Measurements from ENCODE around the gene PHACTR1.

Gene PHACTR1

GRCh38 chr6:13222048-13222447 is 505.5 kb downstream of the PHACTR1 start:
- Histone ChIP-seq H3K36me3 (no peaks in the 10 kb centered on the region), H3K27me3 (no peaks in the 10 kb centered on the region), H3K4me1 (peaks cover 15% of the 10 kb centered on the region), H3K9me3 (no peaks in the 10 kb centered on the region), H3K4me2 (no peak overlapping the region), H4K20me1 (no peaks in the 10 kb centered on the region), H3K27ac (no peak overlapping the region), H3K4me3 (no peak overlapping the region), H3K9ac (no peak overlapping the region)
- no peak for TF ChIP-seq Cebpa-rat (IDR thresholded peaks at IDR 0.05)

- H3K9ac ChIP-seq: no peak overlapping the region
- TF ChIP-seq Cebpa-rat (IDR thresholded peaks at IDR 0.05): no peak
- no peak overlapping the region for H3K27ac ChIP-seq
- H3K4me3 ChIP-seq: no peak overlapping the region
- H3K4me1 ChIP-seq: peaks cover 23% of the 10 kb centered on the region
- no peaks in the 10 kb centered on the region for H4K20me1 ChIP-seq
- H3K36me3 ChIP-seq: no peaks in the 10 kb centered on the region
- no peaks in the 10 kb centered on the region for H3K27me3 ChIP-seq
- no peak overlapping the region for H3K4me2 ChIP-seq
- no peaks in the 10 kb centered on the region for H3K9me3 ChIP-seq
These were observed 509.5 kb downstream of the PHACTR1 start for GRCh38 chr6:13226071-13226470.

GRCh38 chr6:13228264-13229204 is 512.0 kb downstream of the PHACTR1 start:
- Histone ChIP-seq H3K4me2 (peak overlapping the region; percentile 77), H3K36me3 (no peaks in the 10 kb centered on the region), H3K4me1 (peaks cover 38% of the 10 kb centered on the region), H3K9me3 (no peaks in the 10 kb centered on the region), H3K9ac (no peak overlapping the region), H3K27me3 (no peaks in the 10 kb centered on the region), H3K27ac (no peak overlapping the region), H3K4me3 (no peak overlapping the region), H4K20me1 (no peaks in the 10 kb centered on the region)
- no peak for TF ChIP-seq Cebpa-rat (IDR thresholded peaks at IDR 0.05)

GRCh38 chr6:13229205-13230085 is 512.9 kb downstream of the PHACTR1 start:
- Histone ChIP-seq H3K4me1 (peaks cover 38% of the 10 kb centered on the region), H4K20me1 (no peaks in the 10 kb centered on the region), H3K36me3 (no peaks in the 10 kb centered on the region), H3K27me3 (no peaks in the 10 kb centered on the region), H3K9me3 (no peaks in the 10 kb centered on the region), H3K4me2 (peak overlapping the region; percentile 77), H3K9ac (no peak overlapping the region), H3K27ac (no peak overlapping the region), H3K4me3 (peak overlapping the region; percentile 37; the same call in 1 of the 2 replicates)
- TF ChIP-seq Cebpa-rat (IDR thresholded peaks at IDR 0.05): no peak

- H3K9ac ChIP-seq: no peak overlapping the region
- H3K4me2 ChIP-seq: peak overlapping the region; percentile 54
- no peak overlapping the region for H3K4me3 ChIP-seq
- TF ChIP-seq Cebpa-rat (IDR thresholded peaks at IDR 0.05): no peak
- peaks cover 38% of the 10 kb centered on the region for H3K4me1 ChIP-seq
- H3K9me3 ChIP-seq: no peaks in the 10 kb centered on the region
- no peaks in the 10 kb centered on the region for H3K27me3 ChIP-seq
- H3K27ac ChIP-seq: no peak overlapping the region
- H3K36me3 ChIP-seq: no peaks in the 10 kb centered on the region
- H4K20me1 ChIP-seq: no peaks in the 10 kb centered on the region
These were observed 516.5 kb downstream of the PHACTR1 start for GRCh38 chr6:13233106-13233505.

- Histone ChIP-seq H3K9me3 (no peaks in the 10 kb centered on the region), H3K27ac (no peak overlapping the region), H3K4me3 (no peak overlapping the region), H3K9ac (no peak overlapping the region), H3K36me3 (no peaks in the 10 kb centered on the region), H3K4me2 (no peak overlapping the region), H4K20me1 (no peaks in the 10 kb centered on the region), H3K4me1 (peaks cover 31% of the 10 kb centered on the region), H3K27me3 (no peaks in the 10 kb centered on the region)
- TF ChIP-seq Cebpa-rat (IDR thresholded peaks at IDR 0.05): no peak
These were observed 517.6 kb downstream of the PHACTR1 start for GRCh38 chr6:13234130-13234529.

GRCh38 chr6:13235339-13235738 is 518.8 kb downstream of the PHACTR1 start:
- H3K9ac ChIP-seq: no peak overlapping the region
- no peak overlapping the region for H3K27ac ChIP-seq
- H3K9me3 ChIP-seq: no peaks in the 10 kb centered on the region
- H3K4me2 ChIP-seq: no peak overlapping the region
- no peaks in the 10 kb centered on the region for H4K20me1 ChIP-seq
- H3K27me3 ChIP-seq: no peaks in the 10 kb centered on the region
- peaks cover 19% of the 10 kb centered on the region for H3K4me1 ChIP-seq
- H3K4me3 ChIP-seq: no peak overlapping the region
- H3K36me3 ChIP-seq: no peaks in the 10 kb centered on the region
- no peak for TF ChIP-seq Cebpa-rat (IDR thresholded peaks at IDR 0.05)

- Histone ChIP-seq H3K4me3 (no peak overlapping the region), H3K9ac (no peak overlapping the region), H3K36me3 (no peaks in the 10 kb centered on the region), H4K20me1 (no peaks in the 10 kb centered on the region), H3K4me1 (peaks cover 13% of the 10 kb centered on the region), H3K27me3 (no peaks in the 10 kb centered on the region), H3K27ac (no peak overlapping the region), H3K4me2 (no peak overlapping the region), H3K9me3 (peaks cover 11% of the 10 kb centered on the region)
- TF ChIP-seq Cebpa-rat (IDR thresholded peaks at IDR 0.05): no peak
These were observed 520.8 kb downstream of the PHACTR1 start for GRCh38 chr6:13237318-13237717.

- Histone ChIP-seq H4K20me1 (no peaks in the 10 kb centered on the region), H3K4me1 (peaks cover 6% of the 10 kb centered on the region), H3K9me3 (peaks cover 11% of the 10 kb centered on the region), H3K9ac (no peak overlapping the region), H3K4me3 (no peak overlapping the region), H3K36me3 (no peaks in the 10 kb centered on the region), H3K27me3 (no peaks in the 10 kb centered on the region), H3K27ac (no peak overlapping the region), H3K4me2 (no peak overlapping the region)
- no peak for TF ChIP-seq Cebpa-rat (IDR thresholded peaks at IDR 0.05)
These were observed 521.5 kb downstream of the PHACTR1 start for GRCh38 chr6:13238017-13238416.
